ENCODE measurements around the gene CCDC88B.

- TF ChIP-seq CTCF (IDR thresholded peaks at IDR 0.05 in 2 of 3, conservative IDR thresholded peaks at IDR 0.05 in 1 of 3; ENCODE audit: insufficient read depth in 2 of 3, low read depth in 1 of 3, low read length in 3 of 3) (no peak), GTF2F1 (IDR thresholded peaks at IDR 0.05; ENCODE audit: low read depth, low read length) (no peak), POLR2AphosphoS5 (IDR thresholded peaks at IDR 0.05; ENCODE audit: control insufficient read depth, insufficient read depth, low read depth, low read length) (no peak), EP300 (IDR thresholded peaks at IDR 0.05; ENCODE audit: low read length) (no peak), SIN3A (IDR thresholded peaks at IDR 0.05; ENCODE audit: borderline replicate concordance in 2 of 2, control insufficient read depth in 1 of 2, low read depth in 2 of 2, low read length in 2 of 2) (no peak), E2F8 (IDR thresholded peaks at IDR 0.05; ENCODE audit: low read depth, partially characterized antibody) (no peak), NEUROD1 (IDR thresholded peaks at IDR 0.05; ENCODE audit: borderline replicate concordance, low read depth, low read length, partially characterized antibody) (no peak), ZBTB7A (IDR thresholded peaks at IDR 0.05; ENCODE audit: borderline replicate concordance, control insufficient read depth, low read depth, low read length) (no peak), TAF1 (IDR thresholded peaks at IDR 0.05; ENCODE audit: control insufficient read depth, extremely low read depth, insufficient read depth, low read length, severe bottlenecking) (no peak), EZH2 (IDR thresholded peaks at IDR 0.05; ENCODE audit: borderline replicate concordance, low read depth, low read length) (no peak), FOXM1 (IDR thresholded peaks at IDR 0.05; ENCODE audit: low read depth) (no peak), FOXM1 (CRISPR knock-in tag; IDR thresholded peaks at IDR 0.05; ENCODE audit: low read depth) (no peak), ZBTB26 (CRISPR knock-in tag; IDR thresholded peaks at IDR 0.05) (no peak), USF2 (CRISPR knock-in tag; IDR thresholded peaks at IDR 0.05) (no peak)
These were observed 9.4 kb downstream of the CCDC88B start for GRCh38 chr11:64349404-64349803.
